HepG2 (cell line): ENCODE results near the gene TMEM79. TPM values are rescaled to one million over a fixed set of nuclear protein-coding genes. Genes with fewer than 3 reads are reported as not detected.

Experiments
- DNMT3B ChIP-seq: conservative IDR thresholded peaks from 2 replicates; pipeline ENCODE4 v1.6.1; 2016; ENCODE audit warnings: missing biosample characterization, control low read depth
- ETV5 ChIP-seq: IDR thresholded peaks from 2 replicates; pipeline ENCODE4 v1.6.1; 2018; ENCODE audit warnings: missing biosample characterization, missing genetic modification reagents, inconsistent platforms, borderline replicate concordance
- FLYWCH1 ChIP-seq: sonication (generic); formaldehyde crosslinking; IDR thresholded peaks from 2 replicates; pipeline ENCODE4 v1.8.1; 2023; ENCODE audit warnings: mild to moderate bottlenecking, missing genetic modification reagents
- FOXM1 ChIP-seq: sonication (generic); formaldehyde crosslinking; IDR thresholded peaks from 2 replicates; pipeline ENCODE4 v1.5.0; 2020; ENCODE audit warnings: missing genetic modification reagents
- ISL2 ChIP-seq: sonication (generic); formaldehyde crosslinking; IDR thresholded peaks from 2 replicates; pipeline ENCODE4 v1.5.0; 2020; ENCODE audit warnings: missing genetic modification reagents
- KLF13 ChIP-seq: sonication (generic); formaldehyde crosslinking; IDR thresholded peaks from 2 replicates; pipeline ENCODE4 v1.4.0; 2020; ENCODE audit warnings: mild to moderate bottlenecking, missing genetic modification reagents
- MAF1 ChIP-seq: sonication (generic); formaldehyde crosslinking; IDR thresholded peaks from 2 replicates; pipeline ENCODE4 v1.5.0; 2020; ENCODE audit warnings: missing genetic modification reagents, borderline replicate concordance
- MXD4 ChIP-seq: IDR thresholded peaks from 2 replicates; pipeline ENCODE4 v1.6.1; 2016; ENCODE audit warnings: mild to moderate bottlenecking, missing biosample characterization, missing genetic modification reagents
- PCBP2 ChIP-seq: fragments of 200-400 bp; formaldehyde crosslinking; optimal IDR thresholded peaks from 2 replicates; pipeline ENCODE3; 2018; ENCODE audit warnings: low read length, low read depth; ENCODE audit not compliant: poor library complexity, severe bottlenecking
- PLRG1 ChIP-seq: fragments of 450-650 bp; conservative IDR thresholded peaks from 2 replicates; pipeline ENCODE4 v1.6.1; 2016
- RAD51 ChIP-seq: fragments of 450-650 bp; IDR thresholded peaks from 2 replicates; pipeline ENCODE4 v1.6.1; 2016; ENCODE audit warnings: borderline replicate concordance
- SRSF4 ChIP-seq: fragments of 200-400 bp; formaldehyde crosslinking; IDR thresholded peaks from one replicate; pipeline ENCODE4 v1.6.1; 2018; ENCODE audit warnings: mild to moderate bottlenecking, low read depth, low read length, moderate library complexity; ENCODE audit not compliant: poor library complexity, severe bottlenecking
- SRY ChIP-seq: sonication (generic); formaldehyde crosslinking; IDR thresholded peaks from 2 replicates; pipeline ENCODE4 v1.8.0; 2022; ENCODE audit warnings: mild to moderate bottlenecking, missing genetic modification reagents
- THYN1 ChIP-seq: sonication (generic); formaldehyde crosslinking; IDR thresholded peaks from 2 replicates; pipeline ENCODE4 v1.8.1; 2023; ENCODE audit warnings: low read depth, mild to moderate bottlenecking, moderate library complexity, missing genetic modification reagents, borderline replicate concordance
- ZNF446 ChIP-seq: sonication (generic); formaldehyde crosslinking; IDR thresholded peaks from 2 replicates; pipeline ENCODE4 v1.5.0; 2020; ENCODE audit warnings: mild to moderate bottlenecking, missing genetic modification reagents
- ZNF75D ChIP-seq: sonication (generic); formaldehyde crosslinking; IDR thresholded peaks from 2 replicates; pipeline ENCODE4 v1.8.1; 2023; ENCODE audit warnings: missing genetic modification reagents, mild to moderate bottlenecking, borderline replicate concordance
- polyA plus RNA-seq, 8 experiments: library from polyadenylated mRNA; depleted of rRNA in 3 of 8; stranded (reverse) in 7 of 8; unstranded in 1 of 8; fragments of >200 nt; fragmentation: Illumina TruSeq in 4 of 8; extraction: Trizol in 4 of 8; gene quantifications; 2 replicates each; pipeline versions ENCODE4 v1.2.1 to v1.2.3, GENCODE V29; 2011 to 2016; ENCODE audit warnings: low read depth in 4 of 8, missing spikeins in 1 of 8, mixed read lengths in 1 of 8; ENCODE audit not compliant: insufficient read depth in 1 of 8
- total RNA-seq, 5 experiments: library from RNA; depleted of rRNA; stranded (reverse); fragments of >200 nt; fragmentation: Illumina TruSeq; extraction: Trizol; gene quantifications; 2 replicates each; pipeline ENCODE4 v1.2.3, GENCODE V29; 2016; ENCODE audit warnings: low read depth in 1 of 5
- TF ChIP-seq, protein P1 (sequence below): sonication (generic); formaldehyde crosslinking; IDR thresholded peaks from 2 replicates; pipeline ENCODE4 v1.4.0; 2020; ENCODE audit warnings: missing genetic modification reagents
- TF ChIP-seq, protein P2 (sequence below): sonication (generic); formaldehyde crosslinking; conservative IDR thresholded peaks from 2 replicates; pipeline ENCODE4 v1.8.0; 2022; ENCODE audit warnings: mild to moderate bottlenecking, moderate library complexity, missing genetic modification reagents
- TF ChIP-seq, protein P3 (sequence below): sonication (generic); formaldehyde crosslinking; IDR thresholded peaks from 2 replicates; pipeline ENCODE4 v1.5.1; 2020; ENCODE audit warnings: missing genetic modification reagents, mild to moderate bottlenecking, borderline replicate concordance

TMEM79 gene
- total and polyA plus RNA-seq, 2 of the 13 experiments (the other 11 are each of a cell fraction or from before 2014, with no cell fraction given): 1.2 to 1.9 TPM

DNA sequence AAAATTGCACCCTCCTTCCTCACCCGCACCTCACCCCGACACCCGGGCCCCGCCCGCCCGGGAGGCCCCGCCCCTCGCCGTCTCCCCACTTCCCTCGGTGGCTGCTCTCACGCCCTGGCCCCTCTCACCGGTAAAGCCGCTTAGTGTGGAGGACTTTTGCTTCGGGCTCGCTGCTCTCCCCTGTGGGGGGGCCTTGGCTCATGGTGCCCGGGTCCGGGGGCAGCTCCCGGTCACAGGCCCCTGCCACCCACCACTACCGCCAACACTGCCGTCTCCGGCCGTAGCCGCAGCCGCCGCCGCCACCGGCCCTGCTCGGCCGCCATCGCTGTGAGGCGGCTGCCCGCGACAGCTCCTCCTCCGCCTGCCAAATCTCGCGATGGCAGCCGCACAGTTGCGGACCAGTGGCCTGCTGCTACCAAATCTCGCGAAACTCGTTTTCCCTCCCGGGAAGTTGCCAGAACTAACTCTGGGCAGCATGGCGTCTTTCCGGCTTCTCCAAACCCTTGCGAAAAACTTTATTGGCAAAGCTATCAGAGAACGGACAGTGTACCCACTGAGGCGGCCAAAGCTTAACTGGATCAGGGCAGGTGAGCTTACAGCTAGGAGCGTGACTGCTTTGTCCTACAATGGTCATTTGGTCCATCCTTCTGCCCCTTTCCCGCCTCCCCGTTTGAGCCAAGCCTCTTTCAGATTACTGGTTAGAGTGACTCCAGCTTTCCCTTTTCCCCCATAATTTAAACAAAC is 1.5 kb upstream of the TMEM79 start, which contains the start of gene SMG5 (continued):
- TF ChIP-seq ZNF75D: peak; percentile 89; the same call in 1 of the 2 replicates
- no peak for TF ChIP-seq KLF13 (CRISPR knock-in tag)
- TF ChIP-seq PCBP2: no peak
- TF ChIP-seq MXD4 (CRISPR knock-in tag): peak; percentile 83
- TF ChIP-seq FLYWCH1: no peak
- no peak for TF ChIP-seq RAD51
- peak; percentile 88; the same call in 1 of the 2 replicates for TF ChIP-seq DNMT3B
- TF ChIP-seq ISL2 (CRISPR knock-in tag): peak; percentile 69
- no peak; the same call in 1 of the 2 replicates for TF ChIP-seq SRY (CRISPR knock-in tag)
- TF ChIP-seq ZNF446 (CRISPR knock-in tag): peak; percentile 40; the same call in 1 of the 2 replicates
- TF ChIP-seq ETV5 (CRISPR knock-in tag): peak; percentile 96
- no peak for TF ChIP-seq THYN1
- no peak for TF ChIP-seq SRSF4
- TF ChIP-seq, protein P1, sequence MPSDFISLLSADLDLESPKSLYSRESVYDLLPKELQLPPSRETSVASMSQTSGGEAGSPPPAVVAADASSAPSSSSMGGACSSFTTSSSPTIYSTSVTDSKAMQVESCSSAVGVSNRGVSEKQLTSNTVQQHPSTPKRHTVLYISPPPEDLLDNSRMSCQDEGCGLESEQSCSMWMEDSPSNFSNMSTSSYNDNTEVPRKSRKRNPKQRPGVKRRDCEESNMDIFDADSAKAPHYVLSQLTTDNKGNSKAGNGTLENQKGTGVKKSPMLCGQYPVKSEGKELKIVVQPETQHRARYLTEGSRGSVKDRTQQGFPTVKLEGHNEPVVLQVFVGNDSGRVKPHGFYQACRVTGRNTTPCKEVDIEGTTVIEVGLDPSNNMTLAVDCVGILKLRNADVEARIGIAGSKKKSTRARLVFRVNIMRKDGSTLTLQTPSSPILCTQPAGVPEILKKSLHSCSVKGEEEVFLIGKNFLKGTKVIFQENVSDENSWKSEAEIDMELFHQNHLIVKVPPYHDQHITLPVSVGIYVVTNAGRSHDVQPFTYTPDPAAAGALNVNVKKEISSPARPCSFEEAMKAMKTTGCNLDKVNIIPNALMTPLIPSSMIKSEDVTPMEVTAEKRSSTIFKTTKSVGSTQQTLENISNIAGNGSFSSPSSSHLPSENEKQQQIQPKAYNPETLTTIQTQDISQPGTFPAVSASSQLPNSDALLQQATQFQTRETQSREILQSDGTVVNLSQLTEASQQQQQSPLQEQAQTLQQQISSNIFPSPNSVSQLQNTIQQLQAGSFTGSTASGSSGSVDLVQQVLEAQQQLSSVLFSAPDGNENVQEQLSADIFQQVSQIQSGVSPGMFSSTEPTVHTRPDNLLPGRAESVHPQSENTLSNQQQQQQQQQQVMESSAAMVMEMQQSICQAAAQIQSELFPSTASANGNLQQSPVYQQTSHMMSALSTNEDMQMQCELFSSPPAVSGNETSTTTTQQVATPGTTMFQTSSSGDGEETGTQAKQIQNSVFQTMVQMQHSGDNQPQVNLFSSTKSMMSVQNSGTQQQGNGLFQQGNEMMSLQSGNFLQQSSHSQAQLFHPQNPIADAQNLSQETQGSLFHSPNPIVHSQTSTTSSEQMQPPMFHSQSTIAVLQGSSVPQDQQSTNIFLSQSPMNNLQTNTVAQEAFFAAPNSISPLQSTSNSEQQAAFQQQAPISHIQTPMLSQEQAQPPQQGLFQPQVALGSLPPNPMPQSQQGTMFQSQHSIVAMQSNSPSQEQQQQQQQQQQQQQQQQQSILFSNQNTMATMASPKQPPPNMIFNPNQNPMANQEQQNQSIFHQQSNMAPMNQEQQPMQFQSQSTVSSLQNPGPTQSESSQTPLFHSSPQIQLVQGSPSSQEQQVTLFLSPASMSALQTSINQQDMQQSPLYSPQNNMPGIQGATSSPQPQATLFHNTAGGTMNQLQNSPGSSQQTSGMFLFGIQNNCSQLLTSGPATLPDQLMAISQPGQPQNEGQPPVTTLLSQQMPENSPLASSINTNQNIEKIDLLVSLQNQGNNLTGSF: no peak
- no peak for TF ChIP-seq MAF1
- no peak for TF ChIP-seq PLRG1
- TF ChIP-seq, protein P2, sequence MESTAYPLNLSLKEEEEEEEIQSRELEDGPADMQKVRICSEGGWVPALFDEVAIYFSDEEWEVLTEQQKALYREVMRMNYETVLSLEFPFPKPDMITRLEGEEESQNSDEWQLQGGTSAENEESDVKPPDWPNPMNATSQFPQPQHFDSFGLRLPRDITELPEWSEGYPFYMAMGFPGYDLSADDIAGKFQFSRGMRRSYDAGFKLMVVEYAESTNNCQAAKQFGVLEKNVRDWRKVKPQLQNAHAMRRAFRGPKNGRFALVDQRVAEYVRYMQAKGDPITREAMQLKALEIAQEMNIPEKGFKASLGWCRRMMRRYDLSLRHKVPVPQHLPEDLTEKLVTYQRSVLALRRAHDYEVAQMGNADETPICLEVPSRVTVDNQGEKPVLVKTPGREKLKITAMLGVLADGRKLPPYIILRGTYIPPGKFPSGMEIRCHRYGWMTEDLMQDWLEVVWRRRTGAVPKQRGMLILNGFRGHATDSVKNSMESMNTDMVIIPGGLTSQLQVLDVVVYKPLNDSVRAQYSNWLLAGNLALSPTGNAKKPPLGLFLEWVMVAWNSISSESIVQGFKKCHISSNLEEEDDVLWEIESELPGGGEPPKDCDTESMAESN (CRISPR knock-in tag): peak; percentile 42; the same call in 1 of the 2 replicates
- TF ChIP-seq FOXM1 (CRISPR knock-in tag): no peak
- TF ChIP-seq, protein P3, sequence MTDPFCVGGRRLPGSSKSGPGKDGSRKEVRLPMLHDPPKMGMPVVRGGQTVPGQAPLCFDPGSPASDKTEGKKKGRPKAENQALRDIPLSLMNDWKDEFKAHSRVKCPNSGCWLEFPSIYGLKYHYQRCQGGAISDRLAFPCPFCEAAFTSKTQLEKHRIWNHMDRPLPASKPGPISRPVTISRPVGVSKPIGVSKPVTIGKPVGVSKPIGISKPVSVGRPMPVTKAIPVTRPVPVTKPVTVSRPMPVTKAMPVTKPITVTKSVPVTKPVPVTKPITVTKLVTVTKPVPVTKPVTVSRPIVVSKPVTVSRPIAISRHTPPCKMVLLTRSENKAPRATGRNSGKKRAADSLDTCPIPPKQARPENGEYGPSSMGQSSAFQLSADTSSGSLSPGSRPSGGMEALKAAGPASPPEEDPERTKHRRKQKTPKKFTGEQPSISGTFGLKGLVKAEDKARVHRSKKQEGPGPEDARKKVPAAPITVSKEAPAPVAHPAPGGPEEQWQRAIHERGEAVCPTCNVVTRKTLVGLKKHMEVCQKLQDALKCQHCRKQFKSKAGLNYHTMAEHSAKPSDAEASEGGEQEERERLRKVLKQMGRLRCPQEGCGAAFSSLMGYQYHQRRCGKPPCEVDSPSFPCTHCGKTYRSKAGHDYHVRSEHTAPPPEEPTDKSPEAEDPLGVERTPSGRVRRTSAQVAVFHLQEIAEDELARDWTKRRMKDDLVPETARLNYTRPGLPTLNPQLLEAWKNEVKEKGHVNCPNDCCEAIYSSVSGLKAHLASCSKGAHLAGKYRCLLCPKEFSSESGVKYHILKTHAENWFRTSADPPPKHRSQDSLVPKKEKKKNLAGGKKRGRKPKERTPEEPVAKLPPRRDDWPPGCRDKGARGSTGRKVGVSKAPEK (CRISPR knock-in tag): no peak
